ENCODE results near the gene PPM1B. TPM values are rescaled to one million over a fixed set of nuclear protein-coding genes. Genes with fewer than 3 reads are reported as not detected.

Gene PPM1B
- total and polyA plus RNA-seq, 2 of the 8 experiments (the other 6 are each of a cell fraction or from before 2014, with no cell fraction given) = 43.6 to 126 TPM

DNA sequence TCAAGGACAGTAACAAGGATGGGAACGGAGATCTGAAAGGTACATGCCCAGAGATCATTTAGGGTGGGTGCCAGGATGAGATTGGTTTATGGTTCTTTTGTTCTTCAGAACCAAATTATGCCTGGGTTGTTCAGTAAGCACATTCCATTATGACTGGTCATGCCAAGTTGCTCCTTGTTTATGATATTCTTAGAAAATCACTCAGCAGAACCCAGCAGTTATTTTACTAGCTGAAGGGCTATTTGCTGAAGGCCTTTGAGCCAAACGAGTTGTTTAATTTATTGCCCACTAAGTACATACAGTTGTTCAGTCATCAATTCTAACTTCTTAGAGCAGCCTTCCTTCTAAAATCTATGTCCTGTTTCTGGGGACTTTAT, 107.2 kb downstream of the PPM1B start:
- Histone ChIP-seq H3K23ac (ENCODE audit: insufficient read length) (no peak overlapping the region), H4K91ac (replicated peaks; ENCODE audit: insufficient read length, low read length) (no peak overlapping the region), H4K5ac (ENCODE audit: insufficient read length, low read depth, low read length) (no peak overlapping the region), H3K4me1 (replicated peaks in 1 of 4; ENCODE audit: control insufficient read depth in 3 of 4, insufficient read depth in 4 of 4, low read length in 3 of 4) (no peaks in the 10 kb centered on the region), H3K9me3 (ENCODE audit: insufficient read depth in 2 of 2, low read depth in 1 of 2, low read length in 1 of 2) (no peaks in the 10 kb centered on the region), H3K27me3 (replicated peaks in 1 of 4; ENCODE audit: control insufficient read depth in 3 of 4, extremely low read depth in 1 of 4, insufficient read depth in 3 of 4, low read length in 3 of 4) (no peaks in the 10 kb centered on the region), H3K18ac (ENCODE audit: extremely low read depth, low read length) (no peak overlapping the region), H3K56ac (replicated peaks; ENCODE audit: insufficient read length, low read depth, low read length) (no peak overlapping the region), H3K4ac (replicated peaks; ENCODE audit: insufficient read length, low read depth, low read length) (no peak overlapping the region), H3K9ac (replicated peaks in 1 of 4; ENCODE audit: extremely low read depth in 1 of 4, low read depth in 3 of 4, low read length in 3 of 4) (no peak overlapping the region), H2BK120ac (replicated peaks; ENCODE audit: low read depth, low read length) (no peak overlapping the region), H2BK15ac (ENCODE audit: low read length) (no peak overlapping the region), H3K23me2 (ENCODE audit: low read depth, low read length) (no peaks in the 10 kb centered on the region), H3K14ac (ENCODE audit: insufficient read length) (no peak overlapping the region), H4K8ac (ENCODE audit: extremely low read depth, insufficient read depth, low read length) (no peak overlapping the region), H3K79me2 (ENCODE audit: control insufficient read depth in 1 of 2, insufficient read depth in 2 of 2, low read length in 2 of 2) (no peaks in the 10 kb centered on the region), H2BK12ac (ENCODE audit: low read depth, low read length) (no peak overlapping the region), H3K79me1 (ENCODE audit: low read depth, low read length) (no peaks in the 10 kb centered on the region), H2BK5ac (ENCODE audit: low read depth, low read length) (no peak overlapping the region), H2AFZ (ENCODE audit: low read length) (no peak overlapping the region), H2BK20ac (ENCODE audit: low read length) (no peak overlapping the region), H4K20me1 (replicated peaks in 1 of 2; ENCODE audit: control insufficient read depth in 1 of 2, insufficient read depth in 2 of 2, low read length in 2 of 2) (no peaks in the 10 kb centered on the region), H3K27ac (ENCODE audit: low read depth, low read length) (no peak overlapping the region), H3K36me3 (ENCODE audit: control insufficient read depth in 2 of 4, insufficient read depth in 4 of 4, low read length in 3 of 4) (no peaks in the 10 kb centered on the region), H3K4me2 (ENCODE audit: insufficient read depth in 1 of 2, low read depth in 2 of 2, low read length in 2 of 2) (no peak overlapping the region), H2AK5ac (ENCODE audit: low read depth, low read length) (no peak overlapping the region), H3K4me3 (ENCODE audit: extremely low read depth in 1 of 4, insufficient read depth in 2 of 4, low read depth in 3 of 4, low read length in 4 of 4) (no peak overlapping the region)
- POLR2A ChIA-PET (ENCODE audit: partially characterized antibody) = no interaction called here
- TF ChIP-seq SP4 (IDR thresholded peaks at IDR 0.05; ENCODE audit: low read length) (no peak), SIN3A (conservative IDR thresholded peaks at IDR 0.05 in 1 of 2, IDR thresholded peaks at IDR 0.05 in 1 of 2; ENCODE audit: low read depth in 1 of 2, low read length in 2 of 2) (no peak), E2F6 (IDR thresholded peaks at IDR 0.05) (no peak), CBX8 (IDR thresholded peaks at IDR 0.05; ENCODE audit: borderline replicate concordance, low read depth, low read length) (no peak), BCL11A (IDR thresholded peaks at IDR 0.05; ENCODE audit: low read depth in 2 of 2, low read length in 2 of 2) (no peak), SIX5 (IDR thresholded peaks at IDR 0.05; ENCODE audit: low read depth, low read length) (no peak), ZNF274 (IDR thresholded peaks at IDR 0.05; ENCODE audit: borderline replicate concordance, extremely low read depth, low read length) (no peak), CREB1 (IDR thresholded peaks at IDR 0.05) (no peak)
- TF ChIP-seq, protein P1, sequence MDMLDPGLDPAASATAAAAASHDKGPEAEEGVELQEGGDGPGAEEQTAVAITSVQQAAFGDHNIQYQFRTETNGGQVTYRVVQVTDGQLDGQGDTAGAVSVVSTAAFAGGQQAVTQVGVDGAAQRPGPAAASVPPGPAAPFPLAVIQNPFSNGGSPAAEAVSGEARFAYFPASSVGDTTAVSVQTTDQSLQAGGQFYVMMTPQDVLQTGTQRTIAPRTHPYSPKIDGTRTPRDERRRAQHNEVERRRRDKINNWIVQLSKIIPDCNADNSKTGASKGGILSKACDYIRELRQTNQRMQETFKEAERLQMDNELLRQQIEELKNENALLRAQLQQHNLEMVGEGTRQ (IDR thresholded peaks at IDR 0.05; ENCODE audit: low read length) = no peak
- 90% methylated on average over 2 of the region's 2 CpGs; no CpG with 5 or more reads in 1 of the 2 experiments for WGBS, 2 experiments (ENCODE audit: extremely low coverage in 1 of 2, insufficient coverage in 1 of 2, insufficient read length in 1 of 2, insufficient replicate concordance in 2 of 2, low coverage in 1 of 2, low lambda C conversion rate in 2 of 2, missing lambda C conversion rate in 1 of 2)
- DNase-seq (ENCODE audit: low read depth in 1 of 2, low spot score in 2 of 2) (no peak), FAIRE-seq (no peak)
- CTCF ChIA-PET (ENCODE audit: partially characterized antibody) = interaction anchor here (0.7 to 1.1 kb wide), 3 partner anchors 20 to 30 kb away, joined by 3 to 5 read pairs (median 3); no protein-coding TSS in a partner anchor
